ENCODE results near the gene FHIP1B. TPM values are rescaled to one million over a fixed set of nuclear protein-coding genes. Genes with fewer than 3 reads are reported as not detected.
"Not testable (repeated sequence)": the region's sequence is repeated elsewhere in the genome, so short reads cannot be mapped to it uniquely, and the experiment has no call there.

Gene FHIP1B
- polyA plus RNA-seq, 3 donors, result 53.2 to 75.5 (median 55.7) TPM

DNA sequence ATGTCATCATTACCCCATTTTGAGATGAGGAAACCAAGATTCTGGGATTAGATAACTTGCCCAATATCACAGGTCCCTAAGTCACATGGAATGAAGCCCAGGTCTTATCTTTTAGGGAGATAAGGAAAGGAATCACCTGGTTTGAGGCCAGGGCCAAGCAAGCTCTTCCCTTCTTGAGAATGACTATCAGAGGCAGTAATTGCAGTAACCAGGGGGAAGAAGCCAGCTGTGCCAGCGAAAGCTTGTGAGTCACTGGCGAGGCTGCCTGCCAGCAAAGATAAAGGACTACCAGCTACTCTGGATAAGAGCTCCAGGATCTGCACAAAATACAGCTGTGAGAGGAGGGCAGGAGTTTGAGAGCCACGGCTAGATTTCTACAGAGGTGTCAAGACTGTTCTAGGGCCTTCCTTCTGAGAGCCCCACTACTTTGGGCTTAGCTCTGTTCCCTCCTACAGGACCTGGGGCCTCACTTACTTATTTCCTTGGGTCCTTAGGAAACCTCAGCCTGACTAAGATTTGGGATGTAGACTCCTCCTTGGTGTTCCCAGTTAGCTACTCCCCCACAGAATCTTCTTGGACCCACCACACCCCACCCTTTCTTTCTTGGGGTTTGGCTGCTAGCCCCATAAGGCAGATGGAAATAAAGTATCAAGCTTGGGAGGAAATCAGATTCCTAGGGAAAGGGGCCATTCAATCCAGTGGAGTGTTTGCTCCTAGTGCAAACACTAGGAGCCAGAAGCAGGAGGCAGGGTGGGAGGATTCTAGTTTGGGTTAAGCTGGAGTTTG lies 15.5 kb upstream of the FHIP1B start:
- no peak for DNase-seq (ENCODE audit: extremely low read depth in 1 of 11, low read depth in 9 of 11, low spot score in 4 of 11)

DNA sequence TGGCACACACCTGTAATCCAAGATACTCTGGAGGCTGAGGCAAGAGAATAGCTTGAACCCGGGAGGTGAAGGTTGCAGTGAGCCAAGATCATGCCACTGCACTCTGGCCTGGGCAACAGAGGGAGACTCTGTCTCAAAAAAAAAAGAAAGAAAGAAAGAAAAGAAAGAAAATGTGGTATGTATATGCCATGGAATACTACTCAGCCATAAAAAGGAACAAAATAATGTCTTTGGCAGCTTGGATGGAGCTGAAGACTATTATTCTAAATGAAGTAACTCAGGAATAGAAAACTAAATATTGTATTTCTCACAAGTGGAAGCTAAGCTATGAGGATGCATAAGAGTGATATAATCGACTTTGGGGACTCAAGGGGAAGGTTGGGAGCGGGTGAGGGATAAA lies 14.5 kb upstream of the FHIP1B start:
- DNase-seq (ENCODE audit: extremely low read depth in 1 of 11, low read depth in 9 of 11, low spot score in 4 of 11), result not testable (repeated sequence)

DNA sequence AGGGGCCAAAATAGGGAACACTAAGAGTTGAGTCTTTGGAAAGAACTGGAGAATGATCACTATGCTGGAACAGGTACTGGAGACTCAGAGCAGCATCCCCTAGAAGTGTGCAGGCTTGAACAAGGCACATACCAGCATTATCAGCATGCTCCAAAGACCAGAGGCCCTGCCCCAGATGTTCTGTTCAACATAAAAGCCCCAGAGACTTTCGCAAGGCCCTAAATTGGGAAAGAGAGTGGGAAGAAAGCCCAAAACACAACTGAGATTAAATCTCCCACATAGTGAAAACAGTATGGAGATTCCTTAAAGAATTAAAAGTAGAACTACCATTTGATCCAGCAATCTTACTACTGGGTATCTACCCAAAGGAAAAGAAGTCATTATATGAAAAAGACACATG lies 13.8 kb upstream of the FHIP1B start:
- DNase-seq (ENCODE audit: extremely low read depth in 1 of 11, low read depth in 9 of 11, low spot score in 4 of 11), result no peak

DNA sequence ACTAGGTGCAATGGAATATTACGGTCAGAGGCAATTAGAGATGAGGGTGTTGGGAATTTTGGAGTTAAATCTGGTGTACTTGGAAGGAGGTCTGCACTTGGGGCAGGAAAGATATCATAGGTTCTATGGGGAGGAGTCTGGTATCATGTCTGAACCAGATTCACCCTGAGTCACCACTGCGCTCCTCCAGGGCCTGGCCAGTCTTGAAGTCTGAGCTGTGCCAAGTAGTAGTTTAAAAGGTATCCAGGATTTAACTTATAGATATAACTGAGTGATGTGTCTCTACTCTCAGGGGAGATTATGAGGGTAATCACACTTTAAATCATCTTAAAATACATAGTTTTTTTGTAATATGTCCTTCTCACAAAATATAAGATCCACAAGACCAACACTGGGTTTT lies 11.1 kb upstream of the FHIP1B start:
- no peak for DNase-seq (ENCODE audit: extremely low read depth in 1 of 11, low read depth in 9 of 11, low spot score in 4 of 11)

DNA sequence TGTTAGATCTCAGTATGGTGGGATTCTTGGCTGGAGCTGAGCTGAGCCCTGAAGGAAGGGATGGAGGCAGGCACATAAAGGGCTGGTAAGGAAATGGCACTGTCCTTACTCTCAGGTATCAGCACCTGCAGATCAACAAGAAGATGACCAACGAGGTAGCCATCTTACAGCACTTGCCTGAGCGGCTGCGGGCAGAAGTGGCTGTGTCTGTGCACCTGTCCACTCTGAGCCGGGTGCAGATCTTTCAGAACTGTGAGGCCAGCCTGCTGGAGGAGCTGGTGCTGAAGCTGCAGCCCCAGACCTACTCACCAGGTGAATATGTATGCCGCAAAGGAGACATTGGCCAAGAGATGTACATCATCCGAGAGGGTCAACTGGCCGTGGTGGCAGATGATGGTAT lies 6.9 kb upstream of the FHIP1B start:
- no peak for DNase-seq (ENCODE audit: extremely low read depth in 1 of 11, low read depth in 9 of 11, low spot score in 4 of 11)

DNA sequence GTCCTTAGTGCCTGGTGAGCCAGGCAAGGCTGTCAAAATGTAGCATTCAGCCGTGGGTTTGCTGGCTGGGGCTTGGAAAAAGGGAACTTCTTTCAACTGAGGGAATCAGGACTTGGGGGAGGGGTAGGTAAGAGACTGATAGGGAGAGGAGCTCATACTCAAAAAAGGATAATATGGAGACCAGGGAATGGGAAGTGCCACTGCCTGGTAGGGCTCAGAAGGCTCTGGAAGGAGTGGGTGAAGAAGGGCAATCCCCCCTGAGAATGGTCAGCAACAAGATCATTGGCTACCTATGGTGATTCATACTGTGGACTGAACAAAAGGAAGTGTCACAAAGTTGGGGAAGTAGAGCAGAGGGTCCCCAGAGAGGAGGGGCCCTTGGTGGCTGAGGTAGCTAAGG lies 6.3 kb upstream of the FHIP1B start:
- no peak for DNase-seq (ENCODE audit: extremely low read depth in 1 of 11, low read depth in 9 of 11, low spot score in 4 of 11)

DNA sequence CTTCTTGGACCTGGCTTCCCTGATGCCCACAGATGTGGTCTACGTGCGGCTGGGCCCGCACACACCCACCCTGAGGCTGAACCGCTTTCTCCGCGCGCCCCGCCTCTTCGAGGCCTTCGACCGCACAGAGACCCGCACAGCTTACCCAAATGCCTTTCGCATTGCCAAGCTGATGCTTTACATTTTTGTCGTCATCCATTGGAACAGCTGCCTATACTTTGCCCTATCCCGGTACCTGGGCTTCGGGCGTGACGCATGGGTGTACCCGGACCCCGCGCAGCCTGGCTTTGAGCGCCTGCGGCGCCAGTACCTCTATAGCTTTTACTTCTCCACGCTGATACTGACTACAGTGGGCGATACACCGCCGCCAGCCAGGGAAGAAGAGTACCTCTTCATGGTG lies 5.7 kb upstream of the FHIP1B start:
- DNase-seq (ENCODE audit: extremely low read depth in 1 of 11, low read depth in 9 of 11, low spot score in 4 of 11), result no peak

DNA sequence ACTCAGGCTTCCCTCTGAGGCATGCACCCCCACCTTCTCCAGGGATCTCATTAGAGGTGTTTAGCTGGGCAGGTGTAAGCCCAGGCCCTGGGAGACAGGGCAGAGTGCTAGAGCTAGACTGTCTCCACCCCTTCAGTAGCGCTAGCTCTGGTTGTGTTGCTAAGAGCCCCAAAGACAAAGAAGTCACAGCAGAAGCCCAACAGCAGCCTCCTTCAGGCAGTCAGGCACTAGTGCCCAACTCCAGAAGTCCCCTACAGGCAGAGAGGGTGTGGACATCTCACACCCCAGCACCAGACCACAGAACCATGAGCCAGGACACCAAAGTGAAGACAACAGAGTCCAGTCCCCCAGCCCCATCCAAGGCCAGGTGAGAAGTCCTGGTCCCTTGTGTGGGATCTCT lies 4.5 kb upstream of the FHIP1B start, which contains the start of gene CNGA4:
TSS of gene CNGA4 (plus strand) at position 188 of the 400 bp plus-strand sequence. CDS start at position 306, 118 bp downstream.
- no peak for DNase-seq (ENCODE audit: extremely low read depth in 1 of 11, low read depth in 9 of 11, low spot score in 4 of 11)

DNA sequence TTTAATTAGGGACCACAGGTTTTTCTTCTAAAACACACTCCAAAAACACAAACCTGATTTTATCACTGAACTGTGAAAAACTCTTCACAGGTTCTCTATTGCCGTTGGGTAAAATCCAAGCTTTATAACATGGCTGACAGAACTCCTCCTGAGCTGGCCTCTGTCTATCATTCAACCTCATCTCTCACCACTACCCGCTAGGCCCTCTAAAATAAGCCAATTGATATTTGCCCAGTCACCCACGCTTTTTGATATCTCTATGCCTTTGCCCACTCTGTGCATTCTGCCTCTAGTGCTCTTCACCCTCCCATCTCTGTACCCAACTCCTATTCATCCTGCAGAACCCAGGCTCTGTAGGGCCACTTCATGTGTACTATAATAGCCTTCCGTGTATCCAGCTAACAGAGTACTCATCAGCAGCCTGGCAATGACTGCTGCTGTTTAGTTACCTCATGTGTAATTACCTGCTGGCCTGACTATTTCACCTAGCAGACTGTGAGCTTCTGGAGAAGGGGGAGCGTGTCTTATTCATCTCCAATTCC lies 3.4 kb upstream of the FHIP1B start:
- DNase-seq (ENCODE audit: extremely low read depth in 1 of 11, low read depth in 9 of 11, low spot score in 4 of 11), result no peak

DNA sequence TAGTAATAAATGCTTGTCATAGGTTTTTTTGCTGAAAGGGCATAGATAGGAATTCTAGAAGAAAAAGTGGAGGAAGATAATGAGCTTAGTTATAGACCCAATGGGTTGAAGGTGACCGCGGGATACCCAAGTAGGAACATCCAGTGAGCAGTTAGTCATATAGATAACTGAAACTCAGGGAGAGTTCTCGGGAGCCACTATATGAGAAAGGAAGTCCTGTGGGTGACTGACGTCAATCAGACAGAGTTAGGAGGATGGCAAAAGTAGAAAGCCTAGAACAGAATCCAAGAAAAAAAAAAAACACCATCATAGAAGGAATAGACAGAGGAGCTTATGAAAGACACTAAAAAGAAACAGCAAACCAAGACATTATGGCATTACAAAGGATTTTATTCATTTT lies 2.8 kb upstream of the FHIP1B start:
- DNase-seq (ENCODE audit: extremely low read depth in 1 of 11, low read depth in 9 of 11, low spot score in 4 of 11), result no peak

DNA sequence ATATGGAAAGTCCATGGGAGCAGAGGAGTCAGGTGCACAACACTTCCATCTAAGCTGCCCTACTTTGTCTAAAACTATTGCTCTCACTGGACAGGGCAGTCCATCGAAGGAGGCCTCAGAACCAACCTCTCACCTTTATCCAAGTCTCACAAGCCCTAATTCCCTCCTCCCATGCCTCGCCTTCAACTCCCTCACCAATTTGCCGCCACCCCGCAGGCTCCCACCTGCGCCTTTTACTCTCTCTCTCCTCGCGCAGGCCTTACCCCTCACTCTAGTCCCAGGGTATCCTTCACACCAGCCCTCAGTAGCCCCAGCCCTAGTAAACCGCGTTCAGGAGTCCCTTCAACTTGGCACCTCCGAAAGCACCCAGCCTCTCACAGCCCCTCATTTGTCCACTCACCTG lies 451 bp downstream of the FHIP1B start:
- peak in 5 of 11 donors; percentile 2 to 53 (median 11) for DNase-seq (ENCODE audit: extremely low read depth in 1 of 11, low read depth in 9 of 11, low spot score in 4 of 11)

DNA sequence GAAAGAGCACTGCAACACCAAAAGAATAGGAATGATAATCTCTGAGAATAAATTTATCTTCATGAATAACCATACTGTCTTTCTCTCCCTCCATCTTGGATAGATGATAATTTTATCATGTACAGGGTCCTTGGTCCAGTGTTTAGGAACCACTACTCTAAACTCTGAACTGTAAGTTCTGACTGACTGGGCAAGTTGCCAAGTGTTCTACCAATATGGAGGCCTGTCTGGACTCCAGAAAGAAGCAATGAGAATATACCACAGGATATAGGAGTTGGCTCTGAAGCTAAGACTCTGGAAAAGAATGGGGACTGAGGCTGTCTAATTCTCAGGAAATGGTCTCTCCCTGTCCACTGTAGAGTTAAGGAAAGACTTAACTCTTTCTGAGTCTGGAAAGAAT lies 1.5 kb downstream of the FHIP1B start:
- DNase-seq (ENCODE audit: extremely low read depth in 1 of 11, low read depth in 9 of 11, low spot score in 4 of 11), result no peak

DNA sequence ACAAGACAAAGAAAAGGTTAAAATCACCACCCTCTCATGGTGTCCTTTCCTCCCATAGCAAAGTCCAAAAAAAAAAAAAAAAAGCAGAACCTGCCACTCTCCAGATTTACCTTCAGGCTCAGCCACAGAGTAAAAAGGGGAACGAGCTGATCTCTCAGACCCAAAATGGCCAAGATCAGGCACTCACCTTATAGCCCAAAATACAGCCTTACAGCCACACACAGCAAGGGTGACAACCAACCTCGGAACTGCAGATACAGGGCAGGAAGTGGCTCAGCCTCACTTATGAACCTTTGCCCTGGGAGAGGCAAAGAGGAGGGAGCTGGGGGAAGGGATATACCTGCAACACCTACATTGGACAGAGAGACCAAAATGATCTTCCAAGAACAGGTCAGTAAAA lies 4.5 kb downstream of the FHIP1B start:
- no peak for DNase-seq (ENCODE audit: extremely low read depth in 1 of 11, low read depth in 9 of 11, low spot score in 4 of 11)

DNA sequence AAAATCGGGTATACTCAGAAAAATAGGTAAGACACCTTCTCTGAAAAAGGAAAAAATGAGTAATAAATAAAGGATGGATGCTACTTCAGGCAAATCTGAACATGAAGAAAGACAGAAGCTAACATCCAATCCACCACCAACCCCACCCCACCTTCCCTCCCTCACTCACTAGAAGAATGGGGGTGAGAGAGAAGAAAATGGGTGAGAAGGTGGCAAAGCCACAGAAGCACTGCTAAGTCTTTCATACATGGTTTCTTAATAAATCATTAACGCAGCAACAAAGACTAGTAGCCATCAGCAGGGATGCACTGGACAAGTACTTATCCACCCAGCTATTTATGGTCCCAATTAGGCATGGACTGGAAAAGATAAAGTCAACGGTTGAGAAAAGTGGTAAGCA lies 5.9 kb downstream of the FHIP1B start:
- no peak for DNase-seq (ENCODE audit: extremely low read depth in 1 of 11, low read depth in 9 of 11, low spot score in 4 of 11)

DNA sequence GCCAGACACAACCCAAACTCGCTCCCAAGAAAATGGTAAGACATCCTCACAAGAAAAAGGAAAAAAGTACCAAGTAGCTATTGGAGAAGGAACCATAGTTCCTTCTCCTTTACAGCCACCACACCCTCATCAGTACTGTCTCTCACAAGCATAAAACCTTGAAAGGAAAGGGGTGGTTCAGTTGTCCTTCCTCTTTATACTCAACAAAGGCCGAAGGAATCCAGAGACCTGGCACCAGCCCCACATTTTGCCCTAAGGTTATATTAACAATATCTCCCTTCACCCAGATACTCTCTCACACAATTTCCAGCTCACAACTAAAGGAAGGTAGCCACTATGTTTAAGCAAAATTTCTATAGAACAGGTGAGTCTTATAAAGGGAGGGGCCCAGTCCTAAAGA lies 8.5 kb downstream of the FHIP1B start:
- DNase-seq (ENCODE audit: extremely low read depth in 1 of 11, low read depth in 9 of 11, low spot score in 4 of 11), result no peak

DNA sequence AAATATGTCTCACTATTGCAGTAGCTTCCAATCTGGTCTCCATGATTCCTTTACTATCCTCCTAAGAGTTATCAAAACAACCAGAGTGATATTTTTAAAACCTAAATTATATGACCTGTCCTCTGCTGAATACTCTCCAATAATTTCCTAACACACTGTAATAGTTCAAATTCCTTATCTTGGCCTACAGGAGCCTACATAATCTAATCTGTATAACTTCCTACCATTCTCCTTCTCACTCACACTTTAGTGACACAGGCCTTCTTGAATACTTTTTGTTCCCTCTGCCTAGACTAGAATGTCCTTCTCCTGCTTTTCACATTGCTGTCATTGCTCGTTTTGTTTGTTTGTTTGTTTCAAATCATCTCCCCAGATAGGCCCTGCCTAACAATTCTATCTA lies 9.4 kb downstream of the FHIP1B start:
- no peak for DNase-seq (ENCODE audit: extremely low read depth in 1 of 11, low read depth in 9 of 11, low spot score in 4 of 11)

DNA sequence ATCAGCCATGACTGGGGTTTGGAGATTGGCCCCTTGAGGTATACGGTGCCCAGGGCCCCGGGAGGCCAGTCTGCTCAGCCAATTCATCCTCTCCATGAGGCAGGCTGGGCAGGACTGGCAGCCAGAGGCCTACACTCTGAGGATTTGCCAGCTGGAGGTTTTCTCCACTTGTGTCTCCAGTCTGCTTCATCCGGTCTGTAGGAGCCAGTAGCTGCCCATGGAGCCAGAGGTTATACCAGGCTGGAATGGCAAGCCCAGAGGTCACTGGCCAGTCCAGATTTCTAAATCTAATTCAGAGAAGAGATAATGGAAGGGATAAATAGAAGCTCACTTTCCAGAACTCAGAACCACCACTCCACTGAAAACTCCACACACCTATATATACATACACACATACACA lies 10.0 kb downstream of the FHIP1B start:
- DNase-seq (ENCODE audit: extremely low read depth in 1 of 11, low read depth in 9 of 11, low spot score in 4 of 11), result no peak

DNA sequence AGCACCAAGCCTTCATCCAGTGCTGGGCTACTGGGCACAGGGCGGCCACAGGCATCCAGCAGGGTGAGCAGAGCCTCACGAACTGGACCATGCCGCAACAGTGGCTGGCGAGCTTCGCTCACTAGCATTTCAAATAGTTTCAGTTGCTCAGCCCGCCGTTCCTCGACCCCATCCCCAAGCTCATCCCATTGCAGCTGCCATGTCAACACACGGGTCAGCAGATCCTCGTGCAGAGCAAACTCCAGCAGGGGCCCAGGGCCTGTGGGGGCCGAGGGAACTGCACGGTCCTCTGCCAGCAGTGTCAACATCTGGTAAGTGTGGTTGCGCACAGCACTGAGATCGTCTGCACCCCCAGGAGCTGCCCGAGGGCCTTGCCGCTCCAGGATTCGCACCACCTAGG lies 10.6 kb downstream of the FHIP1B start:
- no peak for DNase-seq (ENCODE audit: extremely low read depth in 1 of 11, low read depth in 9 of 11, low spot score in 4 of 11)

DNA sequence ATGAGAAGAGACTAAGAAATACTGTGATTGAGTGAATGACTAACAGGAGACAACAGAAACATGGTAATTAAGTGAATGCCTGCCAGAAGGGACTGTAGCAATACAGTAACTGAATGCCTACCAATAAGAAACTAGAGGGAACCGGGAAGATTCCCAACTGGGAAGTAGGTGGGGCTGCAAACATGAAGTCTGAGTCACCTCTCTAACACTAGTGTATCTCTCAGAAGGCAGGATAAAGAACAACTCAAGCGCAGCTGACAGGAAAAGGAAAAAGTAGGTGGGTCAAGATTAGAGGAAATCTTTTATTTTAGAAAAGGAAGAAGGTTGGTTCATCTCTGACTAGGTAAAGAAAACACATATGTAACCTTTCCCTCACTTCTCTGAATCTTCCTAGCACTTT lies 15.1 kb downstream of the FHIP1B start:
- no peak for DNase-seq (ENCODE audit: extremely low read depth in 1 of 11, low read depth in 9 of 11, low spot score in 4 of 11)

DNA sequence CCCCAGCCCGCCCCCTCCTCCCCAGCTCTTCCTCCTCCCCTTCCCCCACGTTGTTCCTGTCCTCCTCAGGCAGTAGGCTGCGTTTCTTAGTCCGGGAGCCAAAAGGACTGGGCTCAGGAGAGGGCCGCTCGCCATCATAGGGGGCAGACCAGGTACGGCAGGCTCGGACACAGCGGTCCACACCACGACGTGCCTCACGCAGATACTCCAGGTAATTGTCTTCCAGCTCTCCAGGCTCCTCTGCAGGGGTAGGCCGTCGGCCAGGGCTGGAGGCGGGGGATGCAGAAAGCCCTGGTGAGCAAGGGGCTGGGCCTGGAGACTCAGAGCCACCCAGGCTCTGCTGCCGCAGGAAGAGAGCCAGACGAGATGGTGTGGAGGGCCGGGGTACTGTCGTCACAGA lies 16.7 kb downstream of the FHIP1B start:
- DNase-seq (ENCODE audit: extremely low read depth in 1 of 11, low read depth in 9 of 11, low spot score in 4 of 11), result no peak

DNA sequence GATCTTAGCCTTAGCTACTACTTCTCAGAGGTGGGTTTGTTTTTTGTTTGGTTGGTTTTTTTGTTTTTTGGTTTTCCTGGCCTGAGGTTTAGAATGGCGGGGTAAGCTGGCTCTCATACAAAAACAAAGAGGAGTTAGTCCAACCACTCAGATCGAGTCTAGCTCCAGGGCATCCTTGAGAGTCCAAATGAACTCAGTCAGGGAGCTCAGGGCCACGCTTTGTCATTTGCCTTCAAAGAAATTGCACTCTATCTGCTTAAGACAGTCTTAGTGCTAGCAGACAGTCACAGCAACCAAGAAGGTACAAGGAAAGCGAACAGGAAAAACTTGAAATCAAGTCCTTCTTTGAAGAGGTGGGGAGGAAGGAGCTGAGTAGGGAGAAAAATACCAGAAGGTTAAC lies 17.9 kb downstream of the FHIP1B start:
- no peak for DNase-seq (ENCODE audit: extremely low read depth in 1 of 11, low read depth in 9 of 11, low spot score in 4 of 11)

Measured in renal cortex interstitium (tissue), 11 donors.